ENCODE data around the gene MAPRE2. TPM values are rescaled to one million over a fixed set of nuclear protein-coding genes. Genes with fewer than 3 reads are reported as not detected.

The MAPRE2 gene
- polyA plus RNA-seq (2013, experiment 1 of 2), result 28.2 TPM
- polyA plus RNA-seq (2013, experiment 2 of 2), result 29.4 TPM

- H2BK15ac ChIP-seq (ENCODE audit: low read length), result no peak within 1 kb of the TSS
- H3K4me3 ChIP-seq (ENCODE audit: low read length in 2 of 2), result peak within 1 kb of the TSS; percentile 71 to 95
- H2BK120ac ChIP-seq (ENCODE audit: low read depth, low read length), result no peak within 1 kb of the TSS
- peak within 1 kb of the TSS; percentile 88 for H2AFZ ChIP-seq (ENCODE audit: low read length)
- no peak within 1 kb of the TSS for H4K91ac ChIP-seq (ENCODE audit: low read depth, low read length, poor library complexity)
- H3K4me2 ChIP-seq (ENCODE audit: insufficient read depth, low read length, poor library complexity, severe bottlenecking), result peak within 1 kb of the TSS; percentile 60
- H3K9ac ChIP-seq (ENCODE audit: low read depth, low read length, poor library complexity), result peak within 1 kb of the TSS; percentile 84
- no CpG with 5 or more reads among the region's 54 CpGs for WGBS, 2 donors (ENCODE audit: extremely low coverage in 2 of 2, insufficient read length in 2 of 2, insufficient replicate concordance in 1 of 2)
- H3K4ac ChIP-seq (ENCODE audit: low read length), result no peak within 1 kb of the TSS
- peak within 1 kb of the TSS; percentile 84 for H3K18ac ChIP-seq (ENCODE audit: low read length)
- no peaks in the 10 kb centered on the region for H3K36me3 ChIP-seq (replicated peaks in 1 of 2; ENCODE audit: control insufficient read depth in 2 of 2, insufficient read depth in 2 of 2, low read length in 2 of 2)
- no peaks in the 10 kb centered on the region for H3K79me1 ChIP-seq (ENCODE audit: low read depth, low read length)
- peak; percentile 98 for DNase-seq (ENCODE audit: low spot score)
- no peak within 1 kb of the TSS for H2AK5ac ChIP-seq (ENCODE audit: low read depth, low read length)
- H3K27me3 ChIP-seq (ENCODE audit: control insufficient read depth in 3 of 3, insufficient read depth in 3 of 3, low read depth in 1 of 3, low read length in 3 of 3), result no peaks in the 10 kb centered on the region
- H3K27ac ChIP-seq (replicated peaks; ENCODE audit: low read length), result peak within 1 kb of the TSS; percentile 87
- peaks cover 6 to 8% of the 10 kb centered on the region in 2 donors for H3K4me1 ChIP-seq (ENCODE audit: control insufficient read depth in 2 of 2, insufficient read depth in 1 of 2, low read depth in 1 of 2, low read length in 2 of 2)
- H3K23ac ChIP-seq (ENCODE audit: low read depth, low read length, poor library complexity), result peak within 1 kb of the TSS; percentile 57
- no peak within 1 kb of the TSS for H3K14ac ChIP-seq (ENCODE audit: low read length)
- no peak within 1 kb of the TSS for H4K8ac ChIP-seq (ENCODE audit: low read depth, low read length)
- no peaks in the 10 kb centered on the region for H3K9me3 ChIP-seq (replicated peaks in 1 of 2; ENCODE audit: control insufficient read depth in 2 of 2, insufficient read depth in 1 of 2, low read depth in 1 of 2, low read length in 2 of 2)
- H2BK5ac ChIP-seq (ENCODE audit: low read length), result no peak within 1 kb of the TSS
- no peak within 1 kb of the TSS for H2BK12ac ChIP-seq (ENCODE audit: low read length)
Observed at GRCh38 chr18:35040988-35041814, at the start of gene MAPRE2. Gene MAPRE2, plus strand, starts transcription at chr18:35041413. Its CDS starts 127 bp downstream, at chr18:35041540.

GRCh38 chr18:34991561-34991960, 49.7 kb upstream of the MAPRE2 start:
- Histone ChIP-seq H2AK5ac (ENCODE audit: low read depth, low read length) (no peak overlapping the region), H4K91ac (ENCODE audit: low read depth, low read length, poor library complexity) (no peak overlapping the region)
- WGBS, 2 donors (ENCODE audit: extremely low coverage in 2 of 2, insufficient read length in 2 of 2, insufficient replicate concordance in 1 of 2), result no CpG with 5 or more reads among the region's 3 CpGs

GRCh38 chr18:34993289-34993688, 47.9 kb upstream of the MAPRE2 start:
- Histone ChIP-seq H3K79me1 (ENCODE audit: low read depth, low read length) (no peaks in the 10 kb centered on the region), H2BK12ac (ENCODE audit: low read length) (no peak overlapping the region), H3K4ac (ENCODE audit: low read length) (no peak overlapping the region), H4K91ac (ENCODE audit: low read depth, low read length, poor library complexity) (no peak overlapping the region), H2BK15ac (ENCODE audit: low read length) (no peak overlapping the region), H3K18ac (ENCODE audit: low read length) (no peak overlapping the region), H3K14ac (ENCODE audit: low read length) (no peak overlapping the region), H3K9ac (ENCODE audit: low read depth, low read length, poor library complexity) (peak overlapping the region; percentile 68), H3K27ac (replicated peaks; ENCODE audit: low read length) (no peak overlapping the region), H3K23ac (ENCODE audit: low read depth, low read length, poor library complexity) (no peak overlapping the region), H3K4me2 (ENCODE audit: insufficient read depth, low read length, poor library complexity, severe bottlenecking) (no peak overlapping the region), H2BK5ac (ENCODE audit: low read length) (no peak overlapping the region), H2AFZ (ENCODE audit: low read length) (no peak overlapping the region), H3K9me3 (replicated peaks in 1 of 2; ENCODE audit: control insufficient read depth in 2 of 2, insufficient read depth in 1 of 2, low read depth in 1 of 2, low read length in 2 of 2) (no peaks in the 10 kb centered on the region), H3K27me3 (ENCODE audit: control insufficient read depth in 3 of 3, insufficient read depth in 3 of 3, low read depth in 1 of 3, low read length in 3 of 3) (no peaks in the 10 kb centered on the region), H2BK120ac (ENCODE audit: low read depth, low read length) (no peak overlapping the region), H4K8ac (ENCODE audit: low read depth, low read length) (no peak overlapping the region), H3K4me3 (ENCODE audit: low read length in 2 of 2) (no peak overlapping the region), H3K4me1 (ENCODE audit: control insufficient read depth in 2 of 2, insufficient read depth in 1 of 2, low read depth in 1 of 2, low read length in 2 of 2) (peaks cover 2 to 5% of the 10 kb centered on the region in 2 donors), H3K36me3 (replicated peaks in 1 of 2; ENCODE audit: control insufficient read depth in 2 of 2, insufficient read depth in 2 of 2, low read length in 2 of 2) (no peaks in the 10 kb centered on the region), H2AK5ac (ENCODE audit: low read depth, low read length) (no peak overlapping the region)
- no peak for DNase-seq (ENCODE audit: low spot score)
- WGBS, 2 donors (ENCODE audit: extremely low coverage in 2 of 2, insufficient read length in 2 of 2, insufficient replicate concordance in 1 of 2), result no CpG with 5 or more reads among the region's 2 CpGs

More at GRCh38 chr18:34991561-34991960, 49.7 kb upstream of the MAPRE2 start:
- H3K23ac ChIP-seq (ENCODE audit: low read depth, low read length, poor library complexity), result no peak overlapping the region
- no peak for DNase-seq (ENCODE audit: low spot score)
- H3K18ac ChIP-seq (ENCODE audit: low read length), result no peak overlapping the region
- no peak overlapping the region for H2BK15ac ChIP-seq (ENCODE audit: low read length)
- H3K9ac ChIP-seq (ENCODE audit: low read depth, low read length, poor library complexity), result no peak overlapping the region
- H3K4ac ChIP-seq (ENCODE audit: low read length), result no peak overlapping the region
- H2BK120ac ChIP-seq (ENCODE audit: low read depth, low read length), result no peak overlapping the region
- no peak overlapping the region for H3K27ac ChIP-seq (replicated peaks; ENCODE audit: low read length)
- no peak overlapping the region for H4K8ac ChIP-seq (ENCODE audit: low read depth, low read length)
- H3K36me3 ChIP-seq (replicated peaks in 1 of 2; ENCODE audit: control insufficient read depth in 2 of 2, insufficient read depth in 2 of 2, low read length in 2 of 2), result no peaks in the 10 kb centered on the region
- no peak overlapping the region for H3K14ac ChIP-seq (ENCODE audit: low read length)
- H3K27me3 ChIP-seq (ENCODE audit: control insufficient read depth in 3 of 3, insufficient read depth in 3 of 3, low read depth in 1 of 3, low read length in 3 of 3), result no peaks in the 10 kb centered on the region
- no peaks in the 10 kb centered on the region for H3K79me1 ChIP-seq (ENCODE audit: low read depth, low read length)
- H2BK12ac ChIP-seq (ENCODE audit: low read length), result no peak overlapping the region
- H3K4me3 ChIP-seq (ENCODE audit: low read length in 2 of 2), result no peak overlapping the region
- no peak overlapping the region for H2BK5ac ChIP-seq (ENCODE audit: low read length)
- H2AFZ ChIP-seq (ENCODE audit: low read length), result peak overlapping the region; percentile 53
- no peak overlapping the region for H3K4me2 ChIP-seq (ENCODE audit: insufficient read depth, low read length, poor library complexity, severe bottlenecking)
- peaks cover 2 to 5% of the 10 kb centered on the region in 2 donors for H3K4me1 ChIP-seq (ENCODE audit: control insufficient read depth in 2 of 2, insufficient read depth in 1 of 2, low read depth in 1 of 2, low read length in 2 of 2)
- no peaks in the 10 kb centered on the region for H3K9me3 ChIP-seq (replicated peaks in 1 of 2; ENCODE audit: control insufficient read depth in 2 of 2, insufficient read depth in 1 of 2, low read depth in 1 of 2, low read length in 2 of 2)

- H2BK120ac ChIP-seq (ENCODE audit: low read depth, low read length), result no peak overlapping the region
Observed at GRCh38 chr18:34995746-34996145, 45.5 kb upstream of the MAPRE2 start.

More at GRCh38 chr18:34995746-34996145, 45.5 kb upstream of the MAPRE2 start:
- Histone ChIP-seq H3K4me1 (ENCODE audit: control insufficient read depth in 2 of 2, insufficient read depth in 1 of 2, low read depth in 1 of 2, low read length in 2 of 2) (peaks cover 5% of the 10 kb centered on the region in 2 donors), H3K18ac (ENCODE audit: low read length) (no peak overlapping the region), H3K79me1 (ENCODE audit: low read depth, low read length) (no peaks in the 10 kb centered on the region), H3K14ac (ENCODE audit: low read length) (no peak overlapping the region), H3K4me3 (ENCODE audit: low read length in 2 of 2) (no peak overlapping the region), H3K9me3 (replicated peaks in 1 of 2; ENCODE audit: control insufficient read depth in 2 of 2, insufficient read depth in 1 of 2, low read depth in 1 of 2, low read length in 2 of 2) (no peaks in the 10 kb centered on the region), H3K23ac (ENCODE audit: low read depth, low read length, poor library complexity) (no peak overlapping the region), H2BK15ac (ENCODE audit: low read length) (no peak overlapping the region), H2BK12ac (ENCODE audit: low read length) (no peak overlapping the region), H2AK5ac (ENCODE audit: low read depth, low read length) (no peak overlapping the region), H3K4ac (ENCODE audit: low read length) (no peak overlapping the region), H3K9ac (ENCODE audit: low read depth, low read length, poor library complexity) (no peak overlapping the region), H4K91ac (ENCODE audit: low read depth, low read length, poor library complexity) (no peak overlapping the region), H2AFZ (ENCODE audit: low read length) (no peak overlapping the region), H3K36me3 (replicated peaks in 1 of 2; ENCODE audit: control insufficient read depth in 2 of 2, insufficient read depth in 2 of 2, low read length in 2 of 2) (no peaks in the 10 kb centered on the region), H3K4me2 (ENCODE audit: insufficient read depth, low read length, poor library complexity, severe bottlenecking) (no peak overlapping the region), H3K27me3 (ENCODE audit: control insufficient read depth in 3 of 3, insufficient read depth in 3 of 3, low read depth in 1 of 3, low read length in 3 of 3) (no peaks in the 10 kb centered on the region), H2BK5ac (ENCODE audit: low read length) (no peak overlapping the region), H3K27ac (replicated peaks; ENCODE audit: low read length) (no peak overlapping the region), H4K8ac (ENCODE audit: low read depth, low read length) (no peak overlapping the region)
- WGBS, 2 donors (ENCODE audit: extremely low coverage in 2 of 2, insufficient read length in 2 of 2, insufficient replicate concordance in 1 of 2), result no CpG with 5 or more reads among the region's 5 CpGs
- DNase-seq (ENCODE audit: low spot score), result no peak
